Parathyroid adenoma (tissue), 2 donors: Measurements from ENCODE around the gene GPR4.
"Not testable (repeated sequence)": the region's sequence is repeated elsewhere in the genome, so short reads cannot be mapped to it uniquely, and the experiment has no call there.

ENCODE experiments used
- H2AFZ ChIP-seq: fragments of 300-600 bp; sonication (generic); one replicate; pipeline ENCODE4 v1.7.0; 2017; ENCODE audit warnings: antibody characterized with exemption, mild to moderate bottlenecking
- H3K27ac ChIP-seq: fragments of 300-600 bp; sonication (generic); one replicate; pipeline ENCODE4 v1.7.0; 2017
- H3K27me3 ChIP-seq: fragments of 300-600 bp; sonication (generic); one replicate; pipeline ENCODE4 v1.7.0; 2017; ENCODE audit warnings: low read length; ENCODE audit not compliant: control insufficient read depth, insufficient read depth
- H3K36me3 ChIP-seq: fragments of 300-600 bp; sonication (generic); one replicate; pipeline ENCODE4 v1.7.0; 2017; ENCODE audit warnings: low read length; ENCODE audit not compliant: control insufficient read depth, insufficient read depth
- H3K4me1 ChIP-seq: fragments of 300-600 bp; sonication (generic); one replicate; pipeline ENCODE4 v1.7.0; 2017; ENCODE audit warnings: control low read depth
- H3K4me2 ChIP-seq: fragments of 300-600 bp; sonication (generic); one replicate; pipeline ENCODE4 v1.7.0; 2017; ENCODE audit warnings: low read length
- H3K4me3 ChIP-seq: fragments of 300-600 bp; sonication (generic); one replicate; pipeline ENCODE4 v1.7.0; 2017; ENCODE audit warnings: low read depth, low read length
- H3K79me2 ChIP-seq: fragments of 300-600 bp; sonication (generic); one replicate; pipeline ENCODE4 v1.7.0; 2017; ENCODE audit warnings: control low read depth
- H3K9ac ChIP-seq: fragments of 300-600 bp; sonication (generic); one replicate; pipeline ENCODE4 v1.7.0; 2017; ENCODE audit warnings: mild to moderate bottlenecking
- H3K9me3 ChIP-seq: fragments of 300-600 bp; sonication (generic); one replicate; pipeline ENCODE4 v1.7.0; 2017; ENCODE audit warnings: low read length; ENCODE audit not compliant: control insufficient read depth
- TF ChIP-seq, protein P1 (sequence below): fragments of 300-600 bp; sonication (generic); IDR thresholded peaks from one replicate; pipeline ENCODE4 v1.7.0; 2017; ENCODE audit warnings: antibody characterized with exemption, mild to moderate bottlenecking
- donor health status: primary hyperparathyroidism.

The GPR4 gene

DNA sequence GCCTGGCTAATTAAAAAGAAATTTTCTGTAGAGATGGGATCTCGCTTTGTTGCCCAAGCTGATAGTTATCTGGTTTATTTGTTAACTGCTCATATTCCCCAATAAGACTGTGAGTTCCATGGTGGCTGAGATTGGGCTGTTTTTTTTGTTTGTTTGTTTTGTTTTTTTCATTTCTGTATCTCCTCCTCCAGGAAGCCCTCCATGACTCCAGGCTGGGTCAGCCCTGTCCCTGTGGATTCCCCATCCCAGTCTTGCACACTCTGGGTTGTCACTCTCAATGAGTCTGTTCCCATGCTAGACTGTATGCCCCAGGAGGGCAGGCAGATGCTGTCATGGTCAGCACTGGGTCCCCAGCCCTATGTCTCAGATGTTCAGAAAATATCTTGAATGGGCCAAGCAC lies 34.3 kb upstream of the GPR4 start:
- Histone ChIP-seq H3K27me3 (no peaks in the 10 kb centered on the region), H3K79me2 (peaks cover 7% of the 10 kb centered on the region), H3K27ac (peak overlapping the region; percentile 89), H3K9me3 (no peaks in the 10 kb centered on the region), H3K4me3 (no peak overlapping the region), H2AFZ (no peak overlapping the region), H3K4me2 (peak overlapping the region; percentile 2), H3K36me3 (no peaks in the 10 kb centered on the region), H3K9ac (no peak overlapping the region), H3K4me1 (peaks cover 35% of the 10 kb centered on the region)
- TF ChIP-seq, protein P1, sequence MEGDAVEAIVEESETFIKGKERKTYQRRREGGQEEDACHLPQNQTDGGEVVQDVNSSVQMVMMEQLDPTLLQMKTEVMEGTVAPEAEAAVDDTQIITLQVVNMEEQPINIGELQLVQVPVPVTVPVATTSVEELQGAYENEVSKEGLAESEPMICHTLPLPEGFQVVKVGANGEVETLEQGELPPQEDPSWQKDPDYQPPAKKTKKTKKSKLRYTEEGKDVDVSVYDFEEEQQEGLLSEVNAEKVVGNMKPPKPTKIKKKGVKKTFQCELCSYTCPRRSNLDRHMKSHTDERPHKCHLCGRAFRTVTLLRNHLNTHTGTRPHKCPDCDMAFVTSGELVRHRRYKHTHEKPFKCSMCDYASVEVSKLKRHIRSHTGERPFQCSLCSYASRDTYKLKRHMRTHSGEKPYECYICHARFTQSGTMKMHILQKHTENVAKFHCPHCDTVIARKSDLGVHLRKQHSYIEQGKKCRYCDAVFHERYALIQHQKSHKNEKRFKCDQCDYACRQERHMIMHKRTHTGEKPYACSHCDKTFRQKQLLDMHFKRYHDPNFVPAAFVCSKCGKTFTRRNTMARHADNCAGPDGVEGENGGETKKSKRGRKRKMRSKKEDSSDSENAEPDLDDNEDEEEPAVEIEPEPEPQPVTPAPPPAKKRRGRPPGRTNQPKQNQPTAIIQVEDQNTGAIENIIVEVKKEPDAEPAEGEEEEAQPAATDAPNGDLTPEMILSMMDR: no peak

DNA sequence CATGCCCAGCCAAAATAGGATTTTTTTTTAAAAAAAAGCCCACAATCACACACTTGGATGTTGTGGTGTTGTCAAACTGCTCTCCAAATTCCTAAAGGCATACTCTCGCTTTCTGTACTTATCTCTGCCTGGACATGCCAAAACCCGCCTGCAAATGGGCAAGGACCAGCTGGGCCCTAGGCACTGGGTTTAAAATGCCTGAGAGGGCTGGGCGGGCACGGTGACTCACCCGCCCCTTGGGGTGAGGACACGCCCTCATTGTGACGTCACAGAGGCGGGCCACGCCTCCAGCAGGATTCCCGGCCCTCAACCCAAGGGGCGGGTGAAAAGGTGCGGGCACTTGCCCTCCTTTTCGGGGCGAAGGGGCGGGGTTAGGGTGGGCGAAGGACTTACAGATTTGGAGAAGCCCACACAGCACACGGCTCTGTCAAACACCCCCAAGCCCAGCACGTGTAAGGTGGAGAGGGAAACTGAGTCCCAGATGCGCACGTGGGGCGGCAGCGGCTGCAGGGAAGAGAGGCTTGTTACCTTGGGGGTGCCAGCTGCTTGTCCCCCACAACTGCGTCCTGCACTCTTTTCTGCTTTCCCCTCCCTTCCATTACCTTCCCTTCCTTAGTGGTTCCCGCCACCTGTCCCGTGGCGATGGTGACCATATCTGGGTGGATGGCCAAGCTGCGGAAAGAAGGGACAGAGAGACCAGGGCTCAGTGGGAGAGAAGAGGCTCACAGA lies 30.6 kb upstream of the GPR4 start:
- Histone ChIP-seq H3K4me1 (peaks cover 22% of the 10 kb centered on the region), H3K4me3 (no peak overlapping the region), H3K36me3 (no peaks in the 10 kb centered on the region), H2AFZ (no peak overlapping the region), H3K79me2 (peaks cover 7% of the 10 kb centered on the region), H3K27ac (no peak overlapping the region), H3K9ac (no peak overlapping the region), H3K9me3 (no peaks in the 10 kb centered on the region), H3K27me3 (no peaks in the 10 kb centered on the region), H3K4me2 (no peak overlapping the region)
- TF ChIP-seq, protein P1: no peak

DNA sequence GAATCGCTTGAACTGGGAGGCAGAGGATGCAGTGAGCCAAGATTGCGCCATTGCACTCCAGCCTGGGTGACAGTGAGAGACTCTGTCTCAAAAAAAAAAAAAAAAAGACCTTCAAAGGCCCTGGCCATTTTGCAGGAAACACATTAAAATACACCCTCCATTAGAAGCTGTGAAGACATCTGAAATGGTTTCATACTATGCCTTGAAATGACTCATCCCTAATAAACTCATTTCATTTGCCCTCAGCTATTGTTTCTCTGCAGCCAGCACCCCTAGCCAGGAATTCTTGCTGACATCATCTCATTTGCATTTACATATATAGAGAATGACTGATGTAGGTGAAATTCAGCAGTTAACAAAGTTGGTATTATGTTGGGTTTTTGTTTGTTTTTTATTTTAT lies 28.5 kb upstream of the GPR4 start:
- Histone ChIP-seq H2AFZ (no peak overlapping the region), H3K36me3 (no peaks in the 10 kb centered on the region), H3K27ac (no peak overlapping the region), H3K9me3 (no peaks in the 10 kb centered on the region), H3K79me2 (peaks cover 7% of the 10 kb centered on the region), H3K4me2 (no peak overlapping the region), H3K27me3 (no peaks in the 10 kb centered on the region), H3K4me1 (peaks cover 4% of the 10 kb centered on the region), H3K9ac (no peak overlapping the region), H3K4me3 (no peak overlapping the region)
- TF ChIP-seq, protein P1: no peak

DNA sequence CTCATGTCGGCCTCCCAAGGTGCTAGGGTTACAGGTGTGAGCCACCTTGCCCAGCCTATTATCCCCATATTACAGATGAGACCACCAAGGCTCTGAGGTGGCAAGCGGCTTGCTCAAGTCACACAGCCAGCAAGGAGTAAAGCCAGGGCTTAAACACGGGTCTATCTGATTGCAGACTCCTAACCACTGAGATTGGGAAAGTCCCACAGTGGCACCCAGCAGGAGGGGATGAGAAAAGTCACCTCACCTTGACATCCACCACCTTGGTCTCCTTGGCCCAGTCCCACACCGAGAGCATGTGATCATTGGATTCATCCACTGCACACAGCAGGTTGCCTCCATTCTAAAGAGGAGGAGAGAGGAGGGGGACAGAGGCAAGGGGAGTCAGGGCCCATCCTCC lies 27.7 kb upstream of the GPR4 start:
- no peaks in the 10 kb centered on the region for H3K9me3 ChIP-seq
- no peak overlapping the region for H3K9ac ChIP-seq
- H3K4me3 ChIP-seq: no peak overlapping the region
- peaks cover 4% of the 10 kb centered on the region for H3K79me2 ChIP-seq
- H3K4me1 ChIP-seq: no peaks in the 10 kb centered on the region
- H2AFZ ChIP-seq: no peak overlapping the region
- no peaks in the 10 kb centered on the region for H3K36me3 ChIP-seq
- H3K27me3 ChIP-seq: no peaks in the 10 kb centered on the region
- no peak overlapping the region for H3K4me2 ChIP-seq
- H3K27ac ChIP-seq: no peak overlapping the region
- TF ChIP-seq, protein P1: no peak

DNA sequence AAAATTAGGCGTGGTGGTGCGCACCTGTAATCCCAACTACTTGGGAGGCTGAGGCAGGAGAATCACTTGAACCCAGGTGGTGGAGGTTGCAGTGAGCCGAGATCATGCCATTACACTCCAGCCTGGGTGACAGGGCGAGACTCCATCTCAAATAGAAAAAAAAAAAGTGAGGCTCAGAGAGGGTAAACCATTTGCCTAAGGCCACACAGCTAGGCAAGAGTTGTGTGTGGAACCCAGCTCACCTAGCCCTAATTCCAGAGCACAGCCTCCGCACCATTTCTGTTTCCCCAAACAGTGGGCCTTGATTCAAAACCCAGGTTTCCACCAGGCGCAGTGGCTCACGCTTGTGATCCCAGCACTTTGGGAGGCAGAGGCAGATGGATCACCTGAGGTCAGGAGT lies 26.2 kb upstream of the GPR4 start:
- not testable (repeated sequence) for H3K27ac ChIP-seq, H3K4me2 ChIP-seq, H3K4me1 ChIP-seq, H3K36me3 ChIP-seq, H3K27me3 ChIP-seq, H3K9me3 ChIP-seq, H3K9ac ChIP-seq, H3K79me2 ChIP-seq, H3K4me3 ChIP-seq, H2AFZ ChIP-seq
